Uterus (tissue), 4 donors: ENCODE data around the gene ABT1. TPM values are rescaled to one million over a fixed set of nuclear protein-coding genes. Genes with fewer than 3 reads are reported as not detected.
"Not testable (repeated sequence)": the region's sequence is repeated elsewhere in the genome, so short reads cannot be mapped to it uniquely, and the experiment has no call there.

Experiments
- DNase-seq, 2 donors: peaks; one replicate each; pipeline ENCODE4 v3.0.0-alpha.2; 2019 to 2020
- H3K27ac ChIP-seq, 2 donors: fragments of 200-600 bp; sonication (generic); 1 replicate in 1 of 2; 2 replicates in 1 of 2; pipeline ENCODE4 v1.5.1; 2016 to 2018
- H3K27me3 ChIP-seq, 2 donors: fragments of 200-600 bp; sonication (generic); one replicate each; pipeline ENCODE4 v1.5.1; 2018 to 2019; ENCODE audit warnings: control low read depth in 1 of 2
- H3K36me3 ChIP-seq, 2 donors: fragments of 200-600 bp; sonication (generic); one replicate each; pipeline ENCODE4 v1.5.1; 2019; ENCODE audit warnings: control low read depth in 1 of 2
- H3K4me1 ChIP-seq, 2 donors: fragments of 200-600 bp; sonication (generic); one replicate each; pipeline ENCODE4 v1.5.1; 2018 to 2019; ENCODE audit warnings: control low read depth in 1 of 2
- H3K4me3 ChIP-seq, 2 donors: fragments of 200-600 bp; sonication (generic); 1 replicate in 1 of 2; 2 replicates in 1 of 2; pipeline ENCODE4 v1.5.1; 2018 to 2019; ENCODE audit warnings: mild to moderate bottlenecking in 1 of 2
- H3K9me3 ChIP-seq, 2 donors: fragments of 200-600 bp; sonication (generic); one replicate each; pipeline ENCODE4 v1.5.1; 2019; ENCODE audit warnings: control low read depth in 1 of 2
- CTCF ChIP-seq, 4 experiments: fragments of 200-600 bp in 2 of 4; fragments of 450-650 bp in 2 of 4; sonication (generic) in 2 of 4; IDR thresholded peaks; one replicate each; pipeline ENCODE4 v1.5.1; 2016 to 2019; ENCODE audit warnings: antibody characterized with exemption in 4 of 4, mild to moderate bottlenecking in 2 of 4, moderate library complexity in 1 of 4
- POLR2A ChIP-seq, 2 donors: fragments of 450-650 bp; IDR thresholded peaks; one replicate each; pipeline ENCODE4 v1.6.1; 2016; ENCODE audit warnings: antibody characterized with exemption in 2 of 2, mild to moderate bottlenecking in 1 of 2, moderate library complexity in 1 of 2
- intact Hi-C: fragments of 100-400 bp; cut with DNase I; formaldehyde crosslinking; loops from one replicate; pipeline ENCODE4 v1.15.1; 2023; ENCODE audit warnings: low total_unique reads
- total RNA-seq, 4 donors: library from RNA; depleted of rRNA in 3 of 4; stranded (reverse); fragments of >200 nt in 3 of 4; gene quantifications; one replicate each; pipeline versions ENCODE4 v1.1.0 to v1.2.4, GENCODE V29; 2014 to 2023
- donor health status: DM: yes; HTN: yes; CAD: no.

The ABT1 gene
- total RNA-seq = 10 to 100 TPM; 10.5 to 18.7 (median 16.1) TPM

DNA sequence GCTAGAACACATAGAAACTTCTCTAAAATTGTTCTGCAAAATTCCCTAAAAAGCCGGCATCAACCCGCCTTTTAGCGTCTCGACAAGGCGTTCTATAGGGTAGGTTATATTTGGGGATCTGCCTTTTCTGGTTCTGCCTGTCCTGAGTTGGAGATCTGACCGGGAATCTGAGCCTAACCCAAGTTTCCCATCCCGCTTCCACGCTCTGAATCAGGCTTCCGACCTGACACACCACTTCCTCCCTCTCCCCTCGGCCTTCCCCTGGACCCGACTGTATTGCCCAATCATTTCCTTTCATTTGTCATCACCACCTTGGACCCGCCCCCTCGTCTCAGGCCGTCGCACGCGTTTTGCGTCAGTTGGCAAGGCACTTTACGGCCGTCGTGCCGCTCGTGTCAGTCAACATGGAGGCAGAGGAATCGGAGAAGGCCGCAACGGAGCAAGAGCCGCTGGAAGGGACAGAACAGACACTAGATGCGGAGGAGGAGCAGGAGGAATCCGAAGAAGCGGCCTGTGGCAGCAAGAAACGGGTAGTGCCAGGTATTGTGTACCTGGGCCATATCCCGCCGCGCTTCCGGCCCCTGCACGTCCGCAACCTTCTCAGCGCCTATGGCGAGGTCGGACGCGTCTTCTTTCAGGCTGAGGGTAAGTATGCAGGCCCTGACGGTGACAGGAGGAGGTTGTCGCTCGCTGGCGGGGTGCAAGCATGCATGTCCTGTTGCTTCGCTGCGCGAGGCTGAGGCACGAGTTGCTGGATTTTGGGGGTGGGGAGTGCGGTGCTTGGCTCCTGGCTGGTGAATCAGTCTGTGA lies at the start of gene ABT1:
ABT1 (plus strand) TSS at position 375 of the 810 bp plus-strand sequence; CDS start at position 405, 30 bp downstream.
- DNase-seq = peak; percentile 98
- no peaks in the 10 kb centered on the region for H3K9me3 ChIP-seq
- intact Hi-C loops = loop anchor here (5.0 kb wide), 1 partner anchor 254 kb away; no protein-coding TSS in a partner anchor
- H3K4me1 ChIP-seq = peaks cover 0 to 8% of the 10 kb centered on the region in 2 donors
- peaks cover 0 to 24% of the 10 kb centered on the region in 2 donors for H3K27me3 ChIP-seq
- H3K36me3 ChIP-seq = no peaks in the 10 kb centered on the region
- H3K4me3 ChIP-seq = peak within 1 kb of the TSS; percentile 88 to 94
- H3K27ac ChIP-seq = peak within 1 kb of the TSS; percentile 85 to 87
- TF ChIP-seq CTCF (IDR thresholded peaks at IDR 0.05) (peak in 2 of 4 experiments; percentile 22 to 34), POLR2A (IDR thresholded peaks at IDR 0.05) (peak; percentile 50 to 84)

- H3K9me3 ChIP-seq, H3K27ac ChIP-seq, DNase-seq, H3K4me1 ChIP-seq, H3K4me3 ChIP-seq, H3K27me3 ChIP-seq, H3K36me3 ChIP-seq, intact Hi-C loops: not testable (repeated sequence)
Observed at GRCh38 chr6:26547363-26547762, 49.4 kb upstream of the ABT1 start.

DNA sequence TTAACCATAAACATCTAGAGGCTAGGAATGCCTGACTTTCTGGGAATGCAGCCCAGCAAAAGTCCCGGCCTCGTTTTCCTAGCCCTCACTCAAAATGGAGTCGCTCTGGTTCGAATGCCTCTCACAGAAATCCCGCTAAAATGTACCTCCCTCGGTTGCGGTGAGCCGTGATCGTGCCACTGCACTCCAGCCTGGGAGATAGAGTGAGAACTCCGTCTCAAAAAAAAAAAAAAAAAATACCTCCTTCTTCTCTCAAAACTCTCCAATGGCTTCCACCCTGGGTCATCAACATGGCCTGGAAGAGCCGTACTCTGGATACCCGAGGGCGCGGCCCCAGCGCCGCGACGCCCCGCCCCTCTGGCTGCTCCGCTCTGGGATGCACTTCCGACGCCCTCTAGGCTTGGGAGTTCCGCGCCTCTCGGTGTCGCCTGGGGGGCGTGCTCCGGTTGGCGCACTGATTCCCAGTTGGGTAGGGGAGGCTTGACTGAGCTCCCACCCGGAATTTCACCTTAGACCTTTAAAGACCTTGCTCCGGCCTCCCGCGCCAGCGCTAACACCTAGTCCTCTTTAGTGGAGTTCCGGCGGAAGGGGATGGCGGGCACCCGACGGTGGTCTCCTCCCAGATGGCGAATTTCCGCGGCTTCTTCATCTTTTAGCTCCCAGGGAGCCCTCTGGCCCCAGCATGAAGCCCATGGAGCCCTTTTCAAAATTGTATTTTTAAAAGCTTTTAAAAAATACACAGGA lies 46.3 kb upstream of the ABT1 start:
- peak in 1 of 2 donors; percentile 65 for DNase-seq
- Histone ChIP-seq H3K4me3 (peak overlapping the region; percentile 41 to 46), H3K9me3 (no peaks in the 10 kb centered on the region), H3K36me3 (no peaks in the 10 kb centered on the region), H3K27ac (peak overlapping the region; percentile 42 to 54), H3K4me1 (no peaks in the 10 kb centered on the region), H3K27me3 (no peaks in the 10 kb centered on the region)
- TF ChIP-seq CTCF (IDR thresholded peaks at IDR 0.05) (peak in 1 of 4 experiments; percentile 17), POLR2A (IDR thresholded peaks at IDR 0.05) (no peak)
- intact Hi-C loops = no loop called here

DNA sequence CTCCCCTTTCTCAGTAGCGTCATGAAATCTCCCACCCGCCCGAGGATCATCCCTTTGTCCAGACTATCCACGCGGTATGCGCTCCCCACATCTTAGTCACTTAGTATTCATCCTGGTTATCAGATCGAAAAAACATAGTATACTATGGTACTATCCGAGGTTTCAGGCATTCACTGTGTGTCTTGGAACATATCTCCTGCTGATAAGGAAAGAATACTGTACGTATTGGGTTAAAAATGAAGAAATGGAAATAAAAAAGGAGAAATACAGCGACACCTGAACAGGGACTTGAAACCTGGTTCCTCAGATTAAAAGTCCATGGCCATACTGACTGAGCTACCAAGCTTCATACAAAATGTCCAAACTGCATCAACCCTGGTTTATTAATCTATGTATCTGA lies 44.5 kb upstream of the ABT1 start:
- Histone ChIP-seq H3K36me3 (no peaks in the 10 kb centered on the region), H3K9me3 (no peaks in the 10 kb centered on the region), H3K27me3 (no peaks in the 10 kb centered on the region), H3K4me1 (no peaks in the 10 kb centered on the region), H3K27ac (no peak overlapping the region), H3K4me3 (no peak overlapping the region)
- intact Hi-C loops = no loop called here
- DNase-seq = no peak
- TF ChIP-seq CTCF (IDR thresholded peaks at IDR 0.05) = no peak
- TF ChIP-seq POLR2A (IDR thresholded peaks at IDR 0.05) = no peak

GRCh38 chr6:26552640-26553188 lies 44.0 kb upstream of the ABT1 start:
- DNase-seq = no peak
- peak overlapping the region; percentile 52 for H3K4me3 ChIP-seq
- no peaks in the 10 kb centered on the region for H3K27me3 ChIP-seq
- H3K27ac ChIP-seq = peak overlapping the region; percentile 92 to 97
- no peaks in the 10 kb centered on the region for H3K36me3 ChIP-seq
- intact Hi-C loops = no loop called here
- no peaks in the 10 kb centered on the region for H3K4me1 ChIP-seq
- no peaks in the 10 kb centered on the region for H3K9me3 ChIP-seq
- TF ChIP-seq CTCF (IDR thresholded peaks at IDR 0.05) = no peak
- no peak for TF ChIP-seq POLR2A (IDR thresholded peaks at IDR 0.05)
